Activated CD8-positive, alpha-beta memory T cell treated with anti-CD3 and anti-CD28 coated beads for 48 hours (primary cell): ENCODE results near the gene VANGL1.

Source experiments
- DNase-seq, 3 experiments: peaks; one replicate each; pipeline ENCODE4 v3.0.0-alpha.2; 2020; ENCODE audit warnings: low read depth in 2 of 3, low spot score in 2 of 3

The VANGL1 gene

DNA sequence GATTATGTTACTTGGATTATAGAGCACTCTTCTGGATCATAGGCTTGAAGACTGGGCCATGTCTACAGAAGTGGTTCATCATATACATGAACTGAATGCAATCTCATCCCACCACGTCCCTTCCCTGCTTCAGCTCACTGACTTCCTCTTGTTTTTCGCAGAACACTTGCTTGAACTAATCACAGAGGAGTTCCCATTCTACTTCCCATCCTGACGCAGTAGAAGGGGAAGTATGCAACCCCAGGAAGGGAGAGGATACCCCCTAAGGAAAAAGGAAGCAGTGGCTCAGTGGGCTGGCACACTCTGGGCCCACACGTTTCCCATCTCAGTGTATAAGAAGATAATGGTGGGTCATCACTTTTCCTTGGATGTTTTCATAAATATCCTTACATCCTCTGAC lies 90.5 kb downstream of the VANGL1 start:
- DNase-seq, result no peak

DNA sequence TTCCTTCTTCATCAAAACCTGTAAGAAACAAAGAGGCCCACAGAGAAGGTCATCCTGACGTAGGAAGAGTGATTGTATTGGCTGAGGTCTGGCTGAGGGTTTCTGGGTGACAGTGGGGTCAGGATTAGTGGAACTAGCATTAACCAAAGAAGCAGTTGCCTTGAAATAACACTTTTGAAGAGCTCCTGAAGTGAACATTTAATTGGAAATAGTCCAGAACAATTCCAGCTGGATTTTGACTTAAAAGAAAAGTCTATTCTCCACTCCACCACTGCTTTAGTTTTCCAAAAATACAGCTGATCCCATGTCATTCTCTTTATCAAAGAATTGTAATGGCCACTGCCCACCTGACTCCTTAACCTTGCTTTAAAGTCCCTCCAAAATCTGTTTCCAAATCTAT lies 99.0 kb downstream of the VANGL1 start:
- no peak for DNase-seq

- no peak for DNase-seq
These were observed 103.0 kb downstream of the VANGL1 start for GRCh38 chr1:115744646-115745275.

DNA sequence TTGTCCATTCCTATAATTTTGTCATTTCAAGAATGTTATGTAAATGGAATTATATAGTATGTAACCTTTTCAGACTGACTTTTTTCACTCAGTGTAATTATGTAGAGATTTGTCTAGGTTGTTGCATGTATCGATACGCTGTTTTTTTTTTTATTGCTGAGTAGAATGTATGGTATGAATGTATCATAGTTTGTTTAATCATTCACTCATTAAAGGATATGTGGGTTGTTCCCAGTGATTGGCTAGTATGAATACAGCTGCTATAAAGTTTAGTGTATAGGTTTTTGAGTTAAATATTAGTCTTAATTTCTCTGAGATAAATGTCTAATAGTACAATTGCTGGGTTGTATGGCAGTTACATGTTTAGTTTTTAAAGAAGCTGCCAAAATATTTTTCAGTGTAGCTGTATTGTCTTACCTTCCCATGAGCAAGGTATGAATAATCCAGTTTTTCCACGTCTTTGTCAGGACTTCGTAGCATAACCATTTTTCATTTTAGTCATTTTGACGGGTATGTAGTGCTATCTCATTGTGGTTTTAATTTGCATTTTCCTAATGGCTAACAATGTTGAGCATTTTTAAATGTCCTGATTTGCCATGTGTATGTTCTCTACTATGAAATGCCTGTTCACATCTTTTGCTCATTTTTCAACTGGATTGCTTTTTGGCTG lies 104.4 kb downstream of the VANGL1 start:
- DNase-seq, result no peak
